Colon (tissue), 2 donors: ENCODE measurements around the gene RNU2-1.
"Not testable (repeated sequence)": the region's sequence is repeated elsewhere in the genome, so short reads cannot be mapped to it uniquely, and the experiment has no call there.

Experiments
- FAIRE-seq: peaks from 2 replicates; lab custom pipeline; 2012; peaks lifted over from hg19 to GRCh38; lab: Jason Lieb, UNC
- donor health status: control.
- donor health status: control.

RNU2-1 gene

GRCh38 chr17:43216369-43216761, 17.4 kb downstream of the RNU2-1 start:
- FAIRE-seq = no peak

GRCh38 chr17:43215341-43215740, 18.4 kb downstream of the RNU2-1 start:
- no peak for FAIRE-seq

GRCh38 chr17:43213545-43213944, 20.2 kb downstream of the RNU2-1 start:
- FAIRE-seq = no peak

GRCh38 chr17:43212641-43213490, 20.9 kb downstream of the RNU2-1 start:
- no peak for FAIRE-seq

- FAIRE-seq = no peak
Observed at GRCh38 chr17:43211480-43212402, 22.0 kb downstream of the RNU2-1 start, which contains the start of gene TMEM106A. Gene TMEM106A, plus strand, starts transcription at chr17:43211875. Its CDS starts 1,167 bp downstream, at chr17:43213042.

GRCh38 chr17:43211123-43211479, 22.7 kb downstream of the RNU2-1 start:
- no peak for FAIRE-seq

- no peak for FAIRE-seq
Observed at GRCh38 chr17:43210576-43210975, 23.2 kb downstream of the RNU2-1 start.

GRCh38 chr17:43203013-43203412, 30.8 kb downstream of the RNU2-1 start:
- FAIRE-seq = not testable (repeated sequence)

GRCh38 chr17:43200127-43200526, 33.6 kb downstream of the RNU2-1 start:
- no peak for FAIRE-seq

- no peak for FAIRE-seq
Observed at GRCh38 chr17:43199633-43200032, 34.1 kb downstream of the RNU2-1 start.

- FAIRE-seq = no peak
Observed at GRCh38 chr17:43193251-43193650, 40.5 kb downstream of the RNU2-1 start.

- FAIRE-seq = not testable (repeated sequence)
Observed at GRCh38 chr17:43186656-43187055, 47.1 kb downstream of the RNU2-1 start.

GRCh38 chr17:43183921-43184320, 49.9 kb downstream of the RNU2-1 start:
- no peak for FAIRE-seq
